Measurements from ENCODE around the gene NIPA2.

The NIPA2 gene

DNA sequence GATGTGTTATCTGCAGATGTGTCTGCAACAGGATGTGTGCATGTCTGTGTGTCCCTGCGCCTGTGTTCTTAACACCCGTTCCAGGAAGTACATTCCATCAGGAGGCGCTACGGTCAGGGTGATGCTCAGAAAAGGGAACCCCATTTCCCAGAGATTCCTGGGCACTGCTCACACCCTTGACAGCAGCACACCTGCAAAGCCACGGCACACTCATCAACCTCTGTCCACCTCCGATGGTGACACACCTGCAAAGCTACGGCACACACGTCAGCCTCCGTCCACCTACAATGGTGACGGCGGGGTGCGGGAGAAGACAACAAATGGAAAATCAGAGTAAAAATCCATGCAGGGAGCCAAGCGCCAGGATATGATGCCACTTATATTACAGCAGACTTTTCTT lies 55.4 kb downstream of the NIPA2 start:
- Histone ChIP-seq H3K9me3 (ENCODE audit: control insufficient read depth, low read length) (no peaks in the 10 kb centered on the region), H3K36me3 (ENCODE audit: control insufficient read depth, insufficient read depth, low read length) (no peaks in the 10 kb centered on the region), H3K4me3 (ENCODE audit: low read length) (no peak overlapping the region), H3K27me3 (ENCODE audit: control insufficient read depth, insufficient read depth, low read length) (no peaks in the 10 kb centered on the region), H3K9ac (ENCODE audit: low read length) (no peak overlapping the region), H3K4me1 (ENCODE audit: control insufficient read depth, insufficient read depth, low read length) (peaks cover 10% of the 10 kb centered on the region)

DNA sequence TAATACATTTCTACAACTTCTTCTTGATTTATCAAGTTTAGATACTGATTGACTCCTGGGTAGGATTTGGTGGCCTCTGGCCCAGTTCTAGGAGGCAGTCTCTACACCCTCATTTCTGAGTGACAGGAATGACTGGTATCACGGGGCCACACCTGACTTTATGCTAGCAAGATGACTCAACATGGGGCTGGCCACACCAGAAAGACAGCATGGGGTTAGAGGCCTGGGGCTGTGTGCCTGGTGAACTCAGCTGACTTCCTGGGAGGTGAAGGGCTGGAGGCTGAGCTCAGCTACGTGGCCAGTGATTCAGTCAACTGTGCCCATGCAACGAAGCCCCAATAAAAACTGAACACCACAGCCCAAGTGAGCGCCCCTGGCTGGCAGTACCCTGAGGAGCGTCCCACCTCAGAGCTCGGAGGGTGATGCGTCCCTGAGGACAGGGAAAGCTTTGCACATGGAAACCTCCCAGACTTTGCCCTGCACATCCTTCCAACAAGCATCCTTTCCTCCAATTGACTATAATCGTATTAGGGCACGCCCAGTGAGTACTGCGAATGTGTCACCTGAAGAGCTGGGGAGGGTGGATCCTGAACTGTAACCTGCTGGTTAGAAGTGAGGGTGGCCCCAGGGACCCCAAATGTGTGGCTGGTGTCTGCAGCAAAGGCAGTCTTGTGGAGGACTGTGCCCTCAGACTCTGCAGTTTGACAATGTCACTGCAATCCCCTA lies 57.2 kb downstream of the NIPA2 start:
- no peaks in the 10 kb centered on the region for H3K27me3 ChIP-seq (ENCODE audit: control insufficient read depth, insufficient read depth, low read length)
- no peak overlapping the region for H3K9ac ChIP-seq (ENCODE audit: low read length)
- no peaks in the 10 kb centered on the region for H3K9me3 ChIP-seq (ENCODE audit: control insufficient read depth, low read length)
- no peaks in the 10 kb centered on the region for H3K36me3 ChIP-seq (ENCODE audit: control insufficient read depth, insufficient read depth, low read length)
- H3K4me3 ChIP-seq (ENCODE audit: low read length): no peak overlapping the region
- H3K4me1 ChIP-seq (ENCODE audit: control insufficient read depth, insufficient read depth, low read length): peaks cover 10% of the 10 kb centered on the region

DNA sequence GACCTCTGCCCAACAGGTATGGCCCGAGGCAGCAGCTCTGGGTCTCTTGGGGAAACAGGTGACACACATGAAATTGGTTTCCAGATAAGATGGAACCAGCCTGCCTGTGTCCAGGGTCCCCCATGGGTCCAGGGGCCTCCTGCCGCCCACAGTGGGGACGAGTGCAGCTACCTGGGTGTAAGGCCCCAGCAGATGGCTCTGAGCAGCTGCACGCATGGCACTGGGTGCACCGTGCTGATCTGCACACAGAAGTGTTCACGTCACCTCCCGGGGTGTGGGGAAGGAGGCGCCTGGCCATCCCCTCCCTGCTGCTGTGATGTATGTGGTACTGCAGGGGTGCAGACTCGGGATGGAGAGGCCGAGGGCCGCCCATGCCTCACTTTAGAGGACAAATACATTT lies 63.6 kb downstream of the NIPA2 start:
- no peak overlapping the region for H3K9ac ChIP-seq (ENCODE audit: low read length)
- H3K36me3 ChIP-seq (ENCODE audit: control insufficient read depth, insufficient read depth, low read length): peaks cover 13% of the 10 kb centered on the region
- no peaks in the 10 kb centered on the region for H3K9me3 ChIP-seq (ENCODE audit: control insufficient read depth, low read length)

DNA sequence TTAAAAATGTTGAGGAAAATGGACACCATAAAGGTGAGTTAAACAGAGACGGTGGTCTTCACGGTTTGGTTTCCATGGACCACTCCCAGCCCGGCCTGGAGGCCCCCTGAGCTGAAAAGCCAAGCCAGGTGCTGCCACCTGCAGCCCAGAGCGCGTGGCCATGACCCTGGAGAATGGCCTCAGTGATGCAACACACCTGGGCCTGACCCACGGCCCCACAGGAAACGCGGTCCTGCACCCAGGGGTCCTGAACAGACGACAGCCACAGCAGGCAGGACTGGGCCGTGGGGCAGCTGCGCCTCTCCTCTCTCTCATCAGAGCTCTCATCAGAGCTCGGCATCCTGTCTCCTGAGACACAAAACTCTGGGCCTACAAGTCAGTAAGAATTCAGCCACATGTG lies 64.1 kb downstream of the NIPA2 start:
- Histone ChIP-seq H3K4me3 (ENCODE audit: low read length) (no peak overlapping the region), H3K4me1 (ENCODE audit: control insufficient read depth, insufficient read depth, low read length) (no peaks in the 10 kb centered on the region), H3K36me3 (ENCODE audit: control insufficient read depth, insufficient read depth, low read length) (peaks cover 18% of the 10 kb centered on the region), H3K27me3 (ENCODE audit: control insufficient read depth, insufficient read depth, low read length) (no peaks in the 10 kb centered on the region), H3K9me3 (ENCODE audit: control insufficient read depth, low read length) (no peaks in the 10 kb centered on the region), H3K9ac (ENCODE audit: low read length) (no peak overlapping the region)

More for the DNA sequence above, 63.6 kb downstream of the NIPA2 start:
- no peak overlapping the region for H3K4me3 ChIP-seq (ENCODE audit: low read length)
- H3K27me3 ChIP-seq (ENCODE audit: control insufficient read depth, insufficient read depth, low read length): no peaks in the 10 kb centered on the region
- no peaks in the 10 kb centered on the region for H3K4me1 ChIP-seq (ENCODE audit: control insufficient read depth, insufficient read depth, low read length)

DNA sequence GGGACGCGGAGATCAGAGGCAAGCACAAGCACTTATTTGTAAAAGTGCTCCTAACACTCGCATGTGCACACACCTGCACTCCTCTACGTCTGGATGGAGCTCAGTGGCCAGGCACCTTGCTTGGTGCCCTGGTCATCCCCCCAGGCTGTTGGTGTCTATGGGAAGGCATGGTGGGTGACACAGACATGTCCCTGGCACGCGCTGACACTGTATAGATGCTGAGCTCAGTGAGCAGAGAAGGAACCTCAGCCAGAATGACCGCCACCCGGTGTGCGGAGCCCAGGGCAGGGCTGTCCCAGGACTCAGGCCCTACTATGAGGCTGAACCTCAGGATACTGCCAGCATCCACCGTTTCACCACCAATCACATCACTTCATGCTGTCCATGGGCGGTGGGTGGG lies 64.5 kb downstream of the NIPA2 start:
- no peak overlapping the region for H3K9ac ChIP-seq (ENCODE audit: low read length)
- H3K9me3 ChIP-seq (ENCODE audit: control insufficient read depth, low read length): no peaks in the 10 kb centered on the region
- peaks cover 22% of the 10 kb centered on the region for H3K36me3 ChIP-seq (ENCODE audit: control insufficient read depth, insufficient read depth, low read length)
- no peaks in the 10 kb centered on the region for H3K27me3 ChIP-seq (ENCODE audit: control insufficient read depth, insufficient read depth, low read length)
- no peaks in the 10 kb centered on the region for H3K4me1 ChIP-seq (ENCODE audit: control insufficient read depth, insufficient read depth, low read length)
- no peak overlapping the region for H3K4me3 ChIP-seq (ENCODE audit: low read length)

DNA sequence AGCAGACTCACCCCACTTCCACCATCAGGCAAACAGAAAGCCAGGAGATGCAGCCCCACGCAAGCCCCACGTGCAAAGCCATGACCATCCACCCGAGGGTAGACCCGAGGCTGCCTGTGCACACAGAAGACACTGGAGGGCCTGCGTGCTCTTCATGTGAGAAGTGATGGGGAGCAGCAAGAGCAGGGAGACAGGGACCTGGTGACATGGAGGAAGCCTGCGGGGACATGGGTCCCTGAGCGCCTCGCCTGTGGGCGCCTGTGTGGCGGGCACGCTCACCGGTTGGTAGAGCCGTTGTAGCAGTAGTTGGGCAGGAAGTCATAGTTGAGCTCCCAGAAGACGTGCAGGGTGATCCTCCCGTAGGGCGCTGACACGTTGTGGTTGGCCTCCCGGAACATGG lies 65.0 kb downstream of the NIPA2 start:
- H3K9me3 ChIP-seq (ENCODE audit: control insufficient read depth, low read length): no peaks in the 10 kb centered on the region
- no peaks in the 10 kb centered on the region for H3K4me1 ChIP-seq (ENCODE audit: control insufficient read depth, insufficient read depth, low read length)
- no peaks in the 10 kb centered on the region for H3K27me3 ChIP-seq (ENCODE audit: control insufficient read depth, insufficient read depth, low read length)
- peaks cover 25% of the 10 kb centered on the region for H3K36me3 ChIP-seq (ENCODE audit: control insufficient read depth, insufficient read depth, low read length)
- no peak overlapping the region for H3K9ac ChIP-seq (ENCODE audit: low read length)
- no peak overlapping the region for H3K4me3 ChIP-seq (ENCODE audit: low read length)

DNA sequence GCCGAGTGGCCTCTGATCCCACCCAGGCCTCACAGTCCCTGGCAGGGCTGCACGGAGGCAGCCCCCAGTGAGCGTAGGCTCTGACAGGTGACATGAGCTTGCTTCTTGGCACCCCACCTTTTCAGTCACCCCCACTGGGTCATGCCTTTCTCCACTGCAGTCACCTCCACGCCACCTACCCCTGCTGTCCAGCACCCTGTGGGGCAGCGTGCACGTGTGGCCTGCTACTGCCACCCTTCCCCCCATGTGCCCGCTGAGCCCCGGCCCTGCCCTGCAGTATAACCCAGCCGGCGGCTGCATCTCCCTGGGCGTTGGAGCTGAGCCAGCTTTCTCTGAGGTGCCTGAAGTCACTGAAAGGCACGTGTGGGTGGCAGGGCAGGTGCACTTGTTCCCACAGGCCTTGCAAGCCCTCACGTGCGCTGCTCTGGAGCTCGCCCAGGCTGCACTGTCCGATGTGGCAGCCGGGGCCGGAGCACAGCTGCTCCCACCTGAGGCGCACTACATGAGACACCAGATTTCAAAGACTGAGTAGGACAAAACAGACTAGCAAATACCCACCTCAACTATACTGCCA lies 65.6 kb downstream of the NIPA2 start:
- H3K36me3 ChIP-seq (ENCODE audit: control insufficient read depth, insufficient read depth, low read length): peaks cover 30% of the 10 kb centered on the region
- H3K4me3 ChIP-seq (ENCODE audit: low read length): no peak overlapping the region
- H3K9ac ChIP-seq (ENCODE audit: low read length): no peak overlapping the region
- H3K4me1 ChIP-seq (ENCODE audit: control insufficient read depth, insufficient read depth, low read length): no peaks in the 10 kb centered on the region
- no peaks in the 10 kb centered on the region for H3K9me3 ChIP-seq (ENCODE audit: control insufficient read depth, low read length)
- no peaks in the 10 kb centered on the region for H3K27me3 ChIP-seq (ENCODE audit: control insufficient read depth, insufficient read depth, low read length)

DNA sequence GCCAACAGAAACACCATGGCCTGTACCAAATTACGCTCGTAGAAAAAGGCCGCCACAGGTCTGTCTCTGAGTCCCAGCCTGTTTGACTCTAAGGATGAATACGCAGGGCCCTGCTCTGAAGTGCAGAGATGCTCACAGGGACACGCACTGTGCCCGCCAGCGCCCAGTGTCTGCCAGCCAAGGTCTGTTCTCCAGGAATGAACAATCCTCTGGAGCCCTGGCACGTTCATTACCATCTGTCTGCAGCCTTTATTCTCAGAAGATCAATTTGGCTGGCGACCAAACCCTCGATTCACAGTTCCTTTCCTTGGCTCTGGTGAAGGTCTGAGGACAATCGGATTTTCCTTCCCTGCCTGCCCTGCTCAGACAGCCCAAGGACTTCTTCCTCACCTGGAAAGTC lies 66.3 kb downstream of the NIPA2 start:
- Histone ChIP-seq H3K36me3 (ENCODE audit: control insufficient read depth, insufficient read depth, low read length) (peaks cover 30% of the 10 kb centered on the region), H3K9me3 (ENCODE audit: control insufficient read depth, low read length) (no peaks in the 10 kb centered on the region)

DNA sequence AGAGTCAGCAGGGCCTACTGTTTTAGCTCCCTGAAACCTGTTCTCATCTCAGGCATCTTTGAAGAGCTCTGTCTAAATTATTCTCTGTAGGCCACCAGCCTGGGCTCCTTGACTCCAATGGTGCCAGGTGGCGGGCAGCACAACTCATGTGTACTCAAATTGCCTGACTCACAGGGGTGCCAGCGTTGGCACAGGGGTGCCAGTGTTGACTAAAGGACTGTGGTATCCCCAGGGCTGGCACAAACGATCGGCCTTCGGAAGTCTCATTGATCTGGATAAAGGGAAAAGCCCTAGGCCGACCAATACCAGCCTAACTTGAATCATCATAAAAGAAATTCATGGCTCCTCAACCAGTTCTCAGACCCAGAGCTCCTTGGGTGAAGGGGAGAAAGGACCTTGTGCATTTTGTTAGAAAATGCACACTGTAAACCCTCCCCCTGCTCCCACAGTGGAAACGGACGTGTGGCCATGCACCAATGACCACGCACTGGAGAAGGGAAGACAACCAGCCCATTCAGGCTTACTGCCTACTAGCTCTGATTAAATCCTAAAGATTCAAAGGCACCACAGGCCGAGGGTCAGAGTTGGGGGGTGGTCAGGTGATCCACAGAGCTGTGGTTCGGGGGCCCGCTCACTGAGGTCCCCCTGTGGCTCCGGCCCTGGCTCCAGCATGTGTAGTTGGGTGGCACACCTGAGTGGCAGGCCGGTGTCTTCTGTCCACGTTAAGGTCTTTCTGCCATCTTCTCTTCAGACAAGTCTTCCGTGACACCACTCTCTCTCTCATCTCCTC lies 68.9 kb downstream of the NIPA2 start:
- Histone ChIP-seq H3K9me3 (ENCODE audit: control insufficient read depth, low read length) (no peaks in the 10 kb centered on the region), H3K4me3 (ENCODE audit: low read length) (no peak overlapping the region), H3K36me3 (ENCODE audit: control insufficient read depth, insufficient read depth, low read length) (peaks cover 37% of the 10 kb centered on the region), H3K4me1 (ENCODE audit: control insufficient read depth, insufficient read depth, low read length) (no peaks in the 10 kb centered on the region), H3K9ac (ENCODE audit: low read length) (no peak overlapping the region), H3K27me3 (ENCODE audit: control insufficient read depth, insufficient read depth, low read length) (no peaks in the 10 kb centered on the region)

More for the DNA sequence above, 66.3 kb downstream of the NIPA2 start:
- Histone ChIP-seq H3K4me1 (ENCODE audit: control insufficient read depth, insufficient read depth, low read length) (no peaks in the 10 kb centered on the region), H3K9ac (ENCODE audit: low read length) (no peak overlapping the region), H3K27me3 (ENCODE audit: control insufficient read depth, insufficient read depth, low read length) (no peaks in the 10 kb centered on the region), H3K4me3 (ENCODE audit: low read length) (no peak overlapping the region)

DNA sequence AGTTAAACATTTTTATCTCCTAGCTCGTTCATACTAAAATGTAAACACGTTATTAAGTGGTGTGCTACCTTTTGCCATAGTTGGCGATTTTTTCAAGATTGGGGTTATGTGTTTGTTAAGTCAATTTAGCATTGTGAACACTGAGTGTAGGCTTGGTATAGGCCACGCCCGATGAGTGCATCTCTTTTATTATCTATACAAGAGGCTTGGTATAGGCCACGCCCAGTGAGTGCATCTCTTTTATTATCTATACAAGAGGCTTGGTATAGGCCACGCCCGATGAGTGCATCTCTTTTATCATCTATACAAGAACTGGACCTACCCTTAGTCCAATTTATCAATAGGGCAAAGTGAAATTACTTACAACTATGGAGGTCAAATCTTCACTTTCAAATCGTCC lies 70.4 kb downstream of the NIPA2 start:
- no peaks in the 10 kb centered on the region for H3K27me3 ChIP-seq (ENCODE audit: control insufficient read depth, insufficient read depth, low read length)
- no peak overlapping the region for H3K9ac ChIP-seq (ENCODE audit: low read length)
- H3K9me3 ChIP-seq (ENCODE audit: control insufficient read depth, low read length): no peaks in the 10 kb centered on the region
- peaks cover 27% of the 10 kb centered on the region for H3K36me3 ChIP-seq (ENCODE audit: control insufficient read depth, insufficient read depth, low read length)
- H3K4me1 ChIP-seq (ENCODE audit: control insufficient read depth, insufficient read depth, low read length): no peaks in the 10 kb centered on the region
- no peak overlapping the region for H3K4me3 ChIP-seq (ENCODE audit: low read length)

DNA sequence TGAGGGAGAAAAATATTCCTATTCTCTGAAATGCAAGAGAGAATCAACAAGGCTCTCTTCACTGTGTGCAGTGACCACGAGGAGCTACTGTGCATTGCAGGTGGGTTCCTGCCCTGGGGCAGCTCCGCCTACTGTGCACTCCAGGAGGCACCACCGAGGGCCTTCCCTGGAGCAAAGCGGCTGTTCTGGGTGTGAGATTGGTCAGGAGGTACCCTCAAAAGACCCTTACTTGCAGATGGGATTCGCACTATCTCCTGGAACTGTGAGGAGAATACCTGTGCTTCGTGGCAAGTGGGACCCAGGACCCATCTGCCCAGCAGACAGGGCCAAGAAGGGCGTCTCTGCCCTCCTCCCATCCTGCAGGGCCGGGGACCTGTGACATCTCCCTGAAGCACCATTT lies 72.8 kb downstream of the NIPA2 start:
- Histone ChIP-seq H3K9me3 (ENCODE audit: control insufficient read depth, low read length) (no peaks in the 10 kb centered on the region), H3K4me1 (ENCODE audit: control insufficient read depth, insufficient read depth, low read length) (peaks cover 4% of the 10 kb centered on the region), H3K36me3 (ENCODE audit: control insufficient read depth, insufficient read depth, low read length) (peaks cover 27% of the 10 kb centered on the region), H3K4me3 (ENCODE audit: low read length) (no peak overlapping the region), H3K9ac (ENCODE audit: low read length) (no peak overlapping the region), H3K27me3 (ENCODE audit: control insufficient read depth, insufficient read depth, low read length) (no peaks in the 10 kb centered on the region)

DNA sequence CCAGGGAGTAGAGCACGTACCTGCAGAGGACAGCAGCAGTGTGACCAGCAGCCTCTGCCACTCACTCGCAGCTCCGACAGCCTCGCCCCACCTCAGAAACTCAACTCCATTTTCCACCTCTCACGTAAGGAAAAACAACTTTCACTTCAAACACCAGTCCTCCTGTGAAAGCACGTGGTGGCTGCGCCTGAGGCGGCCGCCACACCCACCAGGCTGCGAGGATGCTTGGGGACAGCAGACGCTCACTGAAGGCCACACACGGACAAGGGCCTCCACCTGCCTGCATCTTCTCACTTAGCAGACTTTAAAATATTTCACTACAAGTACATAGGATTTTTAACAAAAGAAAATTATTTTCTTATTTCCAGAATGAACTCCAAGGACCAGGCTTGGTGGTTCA lies 73.8 kb downstream of the NIPA2 start:
- Histone ChIP-seq H3K9me3 (ENCODE audit: control insufficient read depth, low read length) (no peaks in the 10 kb centered on the region), H3K27me3 (ENCODE audit: control insufficient read depth, insufficient read depth, low read length) (no peaks in the 10 kb centered on the region), H3K4me1 (ENCODE audit: control insufficient read depth, insufficient read depth, low read length) (peaks cover 4% of the 10 kb centered on the region), H3K4me3 (ENCODE audit: low read length) (no peak overlapping the region), H3K36me3 (ENCODE audit: control insufficient read depth, insufficient read depth, low read length) (peaks cover 22% of the 10 kb centered on the region), H3K9ac (ENCODE audit: low read length) (no peak overlapping the region)
